ENCODE data around the gene SNX30.

The SNX30 gene

DNA sequence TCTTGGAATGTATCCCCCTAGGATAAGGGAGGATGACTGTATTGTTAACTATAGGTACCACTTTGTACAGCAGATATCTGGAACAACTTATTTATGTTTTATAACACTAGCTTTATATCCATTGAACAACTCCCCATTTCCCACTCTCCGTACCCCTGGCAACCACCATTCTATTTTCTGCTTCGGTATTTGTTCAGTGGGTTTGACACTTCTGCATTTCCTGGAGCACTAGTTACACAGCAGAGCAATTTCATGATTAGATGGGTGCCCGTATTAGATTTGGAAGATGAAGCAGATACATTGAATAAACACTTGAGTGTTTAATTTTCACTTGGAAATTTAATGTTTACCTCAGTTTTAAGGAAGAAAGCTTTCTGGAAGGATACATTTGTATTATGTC is 72.7 kb downstream of the SNX30 start:
- DNase-seq (ENCODE audit: low read depth): no peak

DNA sequence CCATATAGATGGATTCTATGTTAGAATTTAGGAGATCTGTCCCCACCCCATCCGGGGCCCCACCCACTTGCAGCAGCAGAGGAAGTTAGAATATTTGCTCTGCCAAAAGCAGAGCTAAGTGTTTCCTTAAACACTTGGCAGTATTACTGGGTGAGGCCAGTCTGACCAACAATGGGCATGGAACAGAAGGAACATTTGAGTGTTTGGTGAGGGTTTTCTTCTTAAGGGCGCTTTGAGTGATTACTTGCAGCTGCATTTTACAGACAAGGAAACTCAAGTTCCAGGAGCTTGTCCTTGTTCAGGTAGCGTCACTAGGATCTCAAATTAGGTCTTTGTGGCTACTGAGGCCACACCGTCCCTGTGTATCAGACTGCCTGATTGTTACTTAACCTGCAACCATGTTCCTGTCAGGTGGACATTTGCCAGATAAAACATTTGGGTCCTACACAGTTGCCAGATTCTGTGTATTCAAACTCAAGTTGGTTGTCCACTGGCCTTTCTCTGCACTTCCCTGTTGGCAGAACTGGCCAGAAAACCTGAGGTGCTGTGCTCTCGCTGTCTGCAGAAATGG is 80.8 kb downstream of the SNX30 start:
- no peak for DNase-seq (ENCODE audit: low read depth)

DNA sequence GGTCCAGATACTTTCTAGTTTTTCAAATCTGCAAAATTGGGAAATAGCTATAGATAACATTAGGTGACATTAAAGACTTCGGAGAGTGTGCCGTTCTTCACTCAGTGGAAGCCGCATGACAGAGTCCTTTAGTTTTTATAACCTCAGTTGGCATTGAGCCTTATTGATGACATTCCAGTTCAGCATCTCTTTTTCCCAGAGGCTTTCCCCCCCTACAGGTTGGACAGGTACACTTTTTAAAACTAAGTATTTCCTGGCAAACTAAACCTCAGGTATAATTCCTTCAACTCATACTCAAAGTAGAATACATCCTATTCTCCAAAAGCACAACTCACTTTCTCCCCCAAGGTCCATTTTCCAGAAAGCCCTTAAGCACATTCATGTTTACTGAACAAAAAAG is 81.4 kb downstream of the SNX30 start:
- DNase-seq (ENCODE audit: low read depth): no peak

DNA sequence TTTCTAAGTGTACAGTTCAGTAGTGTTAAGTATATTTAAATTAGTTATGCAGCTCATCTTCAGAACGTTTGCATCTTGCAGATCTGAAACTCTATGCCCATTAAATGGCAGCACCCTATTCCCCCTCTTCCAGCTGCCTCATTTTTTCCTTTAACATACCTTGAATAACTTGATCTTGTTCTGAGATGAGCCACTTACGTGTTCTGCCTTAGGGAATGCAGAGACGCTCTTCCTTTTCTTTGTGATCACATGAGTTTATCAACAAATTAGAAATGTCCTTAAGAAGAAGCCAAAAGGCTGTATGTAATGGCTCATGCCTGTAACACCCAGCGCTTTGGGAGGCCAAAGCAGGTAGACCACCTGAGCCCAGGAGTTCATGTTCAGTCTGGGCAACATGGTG is 82.5 kb downstream of the SNX30 start:
- DNase-seq (ENCODE audit: low read depth): no peak

DNA sequence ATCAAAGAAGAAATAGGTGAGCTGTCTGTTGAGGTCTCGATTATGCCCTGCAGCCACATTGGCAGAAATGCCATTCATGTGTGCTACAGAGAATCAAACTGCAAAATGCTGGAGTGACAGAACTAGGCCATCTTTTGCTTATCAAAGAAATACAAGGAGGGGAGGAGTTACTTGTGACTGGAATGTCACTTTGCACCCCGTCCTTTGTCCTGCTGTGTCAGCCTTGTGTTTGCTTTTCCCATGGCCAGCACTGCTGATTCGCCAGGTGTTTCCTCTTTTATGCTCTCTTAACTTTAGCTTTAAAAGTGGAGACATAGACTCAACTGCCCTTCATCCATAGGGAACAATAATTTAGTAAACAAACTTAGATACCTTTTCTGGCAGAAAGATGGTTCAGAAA is 85.8 kb downstream of the SNX30 start:
- DNase-seq (ENCODE audit: low read depth): no peak

DNA sequence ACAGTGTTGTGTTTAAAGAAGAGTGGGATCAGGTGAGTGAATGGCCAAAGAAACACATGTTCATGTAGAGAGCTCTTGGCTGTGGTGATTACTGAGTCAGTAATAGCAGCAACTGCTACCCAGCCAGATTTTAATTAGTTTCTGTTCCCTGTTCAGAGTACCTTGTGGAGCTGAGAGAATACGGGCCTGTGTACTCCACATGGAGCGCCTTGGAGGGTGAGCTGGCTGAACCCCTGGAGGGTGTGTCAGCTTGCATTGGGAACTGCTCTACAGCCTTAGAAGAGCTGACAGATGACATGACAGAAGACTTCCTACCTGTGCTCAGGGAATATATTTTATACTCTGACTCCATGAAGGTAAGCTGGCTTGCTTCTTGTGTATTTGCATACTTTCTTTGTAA is 87.8 kb downstream of the SNX30 start:
- no peak for DNase-seq (ENCODE audit: low read depth)

DNA sequence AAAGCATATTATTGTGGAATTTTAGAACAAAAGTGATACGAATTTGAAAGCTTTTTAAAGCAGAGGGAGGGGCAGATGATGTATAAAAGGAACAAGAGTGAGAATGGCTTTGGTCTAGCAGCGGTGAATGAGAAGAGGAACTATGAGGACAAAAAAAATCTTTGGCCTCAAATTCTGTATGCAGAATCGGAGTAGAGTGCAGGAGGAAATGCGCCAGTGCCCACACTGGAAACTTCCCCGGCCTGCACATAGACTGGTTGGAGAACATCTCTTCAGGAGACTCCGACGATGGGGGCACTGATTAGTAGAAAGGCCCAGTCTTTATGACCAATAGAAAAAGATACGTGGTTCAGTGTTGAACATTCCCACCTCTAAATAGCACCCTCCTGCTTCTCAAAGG is 88.8 kb downstream of the SNX30 start:
- DNase-seq (ENCODE audit: low read depth): no peak

DNA sequence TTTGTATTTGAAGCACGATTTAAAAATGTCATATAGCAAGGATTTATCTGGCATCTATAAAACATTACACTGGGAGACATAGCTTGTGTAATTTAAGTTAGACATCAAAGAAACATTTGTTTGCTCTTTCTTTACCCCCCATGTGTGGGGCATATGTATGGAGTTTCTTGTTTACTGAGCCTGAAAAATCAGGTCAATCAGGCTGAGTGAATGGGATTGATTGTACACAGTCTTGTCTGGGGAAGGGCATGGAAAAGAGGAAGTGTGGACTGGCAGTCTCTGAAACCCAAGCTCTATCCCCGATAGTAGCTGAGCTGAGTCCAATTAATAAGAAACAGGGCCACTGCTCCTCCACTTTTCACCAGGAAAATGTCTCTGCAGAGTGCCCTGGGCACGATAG is 90.7 kb downstream of the SNX30 start:
- DNase-seq (ENCODE audit: low read depth): no peak

DNA sequence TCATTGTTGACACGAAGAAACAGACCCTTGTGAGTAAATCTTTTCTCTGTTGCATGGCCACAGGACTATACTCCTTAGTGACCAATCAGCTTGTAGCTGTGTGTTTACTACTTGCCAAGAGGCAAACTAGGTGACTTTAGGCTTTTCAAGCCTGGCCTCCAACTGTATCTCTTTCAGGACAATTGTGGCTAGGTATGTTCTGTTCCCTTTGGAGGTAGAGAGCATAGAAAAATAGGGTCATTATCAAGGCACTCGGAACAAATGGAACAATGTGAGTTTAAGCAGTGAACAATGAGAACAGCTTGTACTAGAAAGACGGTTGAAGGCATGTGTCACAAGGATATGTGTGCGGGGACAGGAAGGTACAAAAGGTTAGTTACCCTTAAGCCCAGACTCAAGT is 92.0 kb downstream of the SNX30 start:
- DNase-seq (ENCODE audit: low read depth): no peak

DNA sequence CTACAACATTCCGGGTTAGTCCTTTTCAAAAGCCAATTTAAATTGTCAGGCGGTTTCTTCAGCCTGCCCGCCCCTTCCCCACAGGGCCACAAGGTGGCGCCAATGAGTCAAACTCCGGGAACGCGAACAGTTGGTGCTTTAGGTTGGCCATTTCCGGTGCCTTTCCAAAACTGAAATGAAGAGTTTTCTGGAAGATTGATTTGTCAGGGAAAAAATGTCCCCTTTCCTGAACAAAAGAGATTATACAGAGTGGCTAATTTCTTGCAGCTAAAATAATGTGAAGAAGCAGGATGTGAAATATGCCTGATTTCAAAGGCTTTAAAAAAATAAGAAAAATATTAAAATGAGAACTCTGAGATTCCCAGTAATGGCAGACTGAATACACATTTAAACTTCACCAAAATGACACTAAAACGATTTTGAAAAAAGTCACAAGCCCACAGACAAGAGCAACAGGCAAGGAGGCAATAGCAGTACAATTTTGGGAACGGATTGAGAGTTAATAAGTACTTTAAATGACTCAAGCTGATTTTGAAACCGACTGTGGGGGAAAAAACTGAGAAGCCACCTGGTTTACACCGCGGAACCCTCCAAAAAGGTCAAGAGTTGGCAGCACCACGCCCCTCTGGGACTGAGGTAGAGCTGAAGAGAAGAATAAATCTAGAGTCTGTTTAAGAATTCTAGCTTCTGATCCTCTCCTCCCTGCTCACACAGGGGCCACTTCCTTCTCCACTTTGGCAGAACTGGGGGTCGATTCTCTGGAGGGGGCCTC is 94.4 kb downstream of the SNX30 start:
- peak; percentile 62 for DNase-seq (ENCODE audit: low read depth)

DNA sequence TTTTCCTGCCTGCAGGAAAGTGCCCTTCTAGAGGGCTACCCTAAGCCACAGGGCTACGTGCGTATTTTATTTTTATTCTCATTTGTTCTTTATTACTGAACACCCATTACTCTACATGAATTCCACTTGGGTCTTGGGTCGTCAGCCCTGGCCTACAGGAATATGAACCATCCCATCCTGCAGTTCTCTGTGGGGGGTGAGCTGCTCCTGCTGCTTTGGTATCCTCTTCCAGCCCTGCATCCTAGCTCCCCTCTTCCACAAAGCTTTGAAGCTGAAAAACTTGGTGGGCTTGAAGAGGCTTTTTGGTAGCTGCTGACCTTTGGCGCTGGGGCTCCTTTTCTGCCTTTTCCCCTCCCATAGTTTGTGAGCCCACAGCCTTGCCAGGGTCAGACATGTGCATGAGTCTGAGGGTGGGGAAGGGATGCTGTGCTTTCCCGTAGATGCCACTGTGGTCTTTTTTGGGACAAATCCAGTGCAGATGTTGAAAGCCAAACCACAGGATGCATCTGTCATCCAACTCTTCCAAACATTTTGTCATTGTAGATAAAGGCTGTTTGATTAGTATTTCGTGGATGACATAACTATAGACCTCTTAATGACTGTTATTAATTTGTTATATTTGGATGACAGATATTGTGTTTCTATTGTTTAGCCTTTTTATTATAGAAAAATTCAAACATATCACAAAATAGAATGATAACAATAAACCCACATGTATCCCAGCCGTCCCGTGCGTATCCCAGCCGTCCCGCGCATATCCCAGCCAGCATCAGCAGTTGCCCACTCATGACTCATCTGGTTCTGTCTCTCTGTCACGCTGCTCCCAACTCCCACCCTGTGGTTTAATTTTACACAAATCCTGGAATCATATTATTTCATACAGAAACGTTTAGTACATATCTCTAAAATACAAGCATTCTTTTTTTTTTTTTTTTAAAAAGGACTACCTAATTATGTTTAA is 96.2 kb downstream of the SNX30 start:
- DNase-seq (ENCODE audit: low read depth): no peak

DNA sequence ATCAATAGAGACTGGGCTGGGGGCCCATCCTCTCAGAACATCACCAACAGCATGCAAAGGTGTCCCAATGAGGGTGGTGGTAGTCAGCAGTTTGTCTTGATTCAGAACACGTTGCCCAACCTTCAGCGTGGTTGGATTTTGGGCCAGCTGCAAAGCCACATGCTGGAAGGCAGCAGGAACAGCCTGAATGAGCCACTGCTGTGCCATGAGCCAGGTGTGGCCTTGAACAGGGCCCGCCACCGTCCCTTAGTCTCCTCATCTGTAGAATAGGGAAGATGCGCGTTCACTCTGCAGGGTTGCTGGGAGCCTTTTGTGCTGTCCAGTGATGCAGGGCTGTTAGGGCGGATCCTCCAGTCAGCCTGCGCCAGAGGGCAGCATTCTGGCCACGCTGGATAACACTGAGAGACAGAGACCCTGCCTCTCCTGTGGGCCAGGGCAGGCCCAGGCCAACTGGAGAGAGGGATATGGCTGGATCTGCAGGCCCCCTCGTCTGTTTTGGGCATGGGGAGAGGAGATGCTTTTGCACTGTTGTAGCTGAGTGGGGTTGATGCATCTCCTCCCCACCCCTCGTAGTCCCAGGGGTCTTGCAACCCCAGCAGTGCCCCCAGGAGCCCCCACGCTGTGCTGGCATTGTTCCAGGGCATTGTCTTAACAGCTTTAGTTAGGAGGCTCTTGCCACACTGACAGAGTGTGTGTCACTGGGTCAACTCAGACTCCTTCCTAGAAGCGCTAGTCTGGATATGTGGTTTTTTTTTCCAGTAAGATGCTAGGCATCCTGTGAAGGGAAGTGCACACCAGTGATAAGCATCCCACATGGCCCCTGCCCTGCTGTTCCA is 98.0 kb downstream of the SNX30 start:
- no peak for DNase-seq (ENCODE audit: low read depth)

DNA sequence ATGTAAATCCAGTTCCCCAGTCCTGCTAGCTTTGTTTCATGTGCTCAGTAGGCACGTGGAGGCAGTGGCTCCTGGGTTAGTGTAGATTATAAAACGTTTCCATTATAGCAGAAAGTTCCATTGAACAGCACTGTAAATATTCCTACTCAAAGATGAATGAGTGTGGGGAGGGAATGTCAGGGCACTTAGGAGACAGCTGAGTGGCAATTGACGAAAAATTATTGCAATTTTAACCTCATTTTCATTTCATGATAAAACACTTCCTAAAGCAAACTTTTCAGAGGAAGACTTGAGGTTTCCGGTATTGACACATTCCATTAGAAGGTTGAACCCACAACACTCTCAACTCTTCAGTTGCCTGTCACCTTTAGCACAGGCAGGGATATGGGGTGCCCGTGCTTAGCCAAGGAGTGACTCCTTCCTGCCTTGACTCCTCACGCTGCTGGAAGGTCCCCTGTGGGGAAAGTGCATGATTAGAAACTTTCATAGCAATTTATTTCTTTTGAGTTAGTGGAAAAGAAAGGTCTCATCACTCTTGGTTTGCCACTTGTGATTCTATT is 98.9 kb downstream of the SNX30 start:
- DNase-seq (ENCODE audit: low read depth): no peak

DNA sequence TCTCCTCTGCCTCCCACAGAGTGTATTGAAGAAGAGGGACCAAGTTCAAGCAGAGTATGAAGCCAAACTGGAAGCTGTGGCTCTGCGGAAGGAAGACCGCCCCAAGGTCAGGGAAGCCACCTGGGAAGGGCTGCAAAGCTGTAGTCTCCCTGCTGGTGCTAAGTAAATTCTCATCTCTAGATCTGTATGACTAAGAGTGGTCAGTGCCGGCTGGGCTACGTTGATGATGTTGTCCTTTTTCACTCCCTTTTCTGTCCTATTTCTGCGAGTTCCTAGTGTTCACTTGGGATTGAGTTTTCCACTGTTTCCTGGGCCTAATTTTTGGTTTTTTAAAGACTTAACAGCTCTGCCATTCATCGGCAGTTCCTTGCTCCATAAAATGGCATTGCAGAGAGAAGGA is 100.3 kb downstream of the SNX30 start:
- DNase-seq (ENCODE audit: low read depth): no peak

DNA sequence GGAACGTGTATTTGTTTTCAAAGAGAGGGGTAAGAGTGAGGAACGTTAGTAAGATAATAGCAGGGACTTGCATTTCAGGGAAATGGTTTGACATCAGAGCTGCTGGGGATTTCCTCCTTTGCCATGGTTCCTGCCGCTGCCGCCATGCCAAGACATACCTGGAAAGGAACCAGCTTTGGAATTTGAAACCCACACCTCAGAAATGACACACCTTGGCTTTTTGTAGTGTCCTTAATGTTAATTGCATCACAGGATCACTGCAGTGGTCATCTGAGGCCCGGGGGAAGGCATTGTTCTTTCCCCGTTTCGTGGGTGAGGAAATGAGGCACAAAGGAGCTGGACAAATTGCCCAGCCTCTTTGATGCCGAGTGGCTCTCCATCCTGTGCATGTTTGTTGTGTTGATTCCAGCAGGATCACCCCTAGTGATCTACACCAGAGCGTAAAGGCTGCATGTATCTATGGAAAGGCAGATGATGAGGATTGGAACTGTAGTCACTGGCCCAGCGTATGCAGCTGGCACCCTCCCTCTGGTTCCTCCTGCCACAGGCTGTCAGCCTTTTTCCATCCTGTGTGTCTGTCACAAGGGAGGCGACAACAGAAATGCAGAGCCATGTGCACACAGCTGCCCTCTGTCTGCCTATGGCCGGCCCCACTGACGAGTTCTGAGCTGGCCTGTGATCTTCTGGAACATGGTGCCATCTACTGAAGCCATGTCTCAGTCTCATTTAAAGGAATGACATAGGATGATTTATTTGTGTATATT is 102.4 kb downstream of the SNX30 start:
- no peak for DNase-seq (ENCODE audit: low read depth)

DNA sequence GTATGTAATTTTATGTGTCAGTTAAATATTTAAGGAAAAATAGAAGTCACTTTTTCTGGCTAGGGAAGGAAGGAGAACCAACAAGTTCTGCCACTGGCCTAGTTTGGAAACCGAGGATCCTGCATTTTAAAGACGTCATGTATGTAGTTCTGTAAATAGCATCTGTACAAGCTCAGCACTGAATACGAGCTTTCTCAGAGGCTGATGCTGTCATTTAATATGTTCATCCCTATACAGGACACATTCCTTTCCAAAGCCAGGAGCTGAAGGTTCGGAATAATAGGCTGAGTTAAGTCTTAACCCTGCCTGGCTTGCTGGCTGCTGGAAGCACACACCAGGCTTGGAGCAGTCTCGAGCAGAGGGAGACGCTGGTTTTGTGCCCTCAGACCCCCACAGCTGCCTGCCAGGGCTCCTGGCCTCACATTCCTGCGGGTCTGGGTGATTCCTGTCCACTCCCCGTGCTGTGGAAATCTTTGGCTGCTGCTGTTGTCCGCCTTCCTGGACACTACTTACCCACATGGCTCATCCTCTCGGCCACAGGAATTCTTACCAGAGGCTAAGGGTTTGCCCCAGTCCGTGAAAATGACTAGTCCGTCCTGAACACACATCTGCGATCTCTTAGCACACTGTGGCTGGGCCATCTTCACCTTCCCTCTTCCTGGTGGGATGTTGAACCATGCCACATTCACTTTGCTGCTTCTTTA is 103.5 kb downstream of the SNX30 start:
- no peak for DNase-seq (ENCODE audit: low read depth)

DNA sequence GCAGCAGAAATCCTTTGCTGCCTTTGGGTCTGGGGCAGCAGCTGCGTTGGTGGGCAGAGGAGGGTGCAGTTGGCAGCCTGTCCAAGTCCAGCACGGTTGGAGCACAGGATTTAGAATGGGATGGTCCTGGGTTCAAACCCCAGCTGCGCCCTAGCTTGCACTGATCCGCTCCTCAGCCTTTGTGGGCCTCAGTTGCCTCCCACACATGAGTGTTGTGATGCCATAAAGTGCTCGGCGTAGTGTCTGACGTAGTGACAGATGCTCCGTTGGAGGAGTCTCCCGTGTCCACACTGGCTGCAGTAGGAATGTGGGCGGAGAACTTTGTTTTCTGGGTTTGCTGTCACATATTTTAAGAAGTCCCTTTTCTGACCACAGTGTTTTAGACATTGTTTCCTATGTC is 104.1 kb downstream of the SNX30 start:
- no peak for DNase-seq (ENCODE audit: low read depth)

DNA sequence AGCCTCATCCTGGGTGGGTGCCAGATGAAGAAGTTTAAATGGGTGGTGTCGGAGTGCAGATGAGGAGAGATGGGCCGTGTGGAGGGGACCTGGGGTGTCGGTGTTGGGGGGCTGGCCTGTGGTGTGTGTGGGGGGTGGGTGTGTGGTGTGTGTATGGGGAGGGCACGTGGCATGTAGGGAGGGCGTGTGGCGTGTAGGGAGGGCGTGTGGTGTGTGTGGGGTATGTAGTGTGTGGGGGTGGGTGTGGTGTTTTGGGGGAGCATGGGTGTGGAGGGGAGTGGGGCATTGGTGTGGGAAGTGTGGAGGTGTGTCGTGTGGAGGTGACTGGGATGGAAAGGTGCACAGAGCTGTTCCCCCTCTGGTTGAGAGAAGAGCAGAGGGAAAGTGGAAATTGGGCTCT is 105.6 kb downstream of the SNX30 start:
- DNase-seq (ENCODE audit: low read depth): no peak

DNA sequence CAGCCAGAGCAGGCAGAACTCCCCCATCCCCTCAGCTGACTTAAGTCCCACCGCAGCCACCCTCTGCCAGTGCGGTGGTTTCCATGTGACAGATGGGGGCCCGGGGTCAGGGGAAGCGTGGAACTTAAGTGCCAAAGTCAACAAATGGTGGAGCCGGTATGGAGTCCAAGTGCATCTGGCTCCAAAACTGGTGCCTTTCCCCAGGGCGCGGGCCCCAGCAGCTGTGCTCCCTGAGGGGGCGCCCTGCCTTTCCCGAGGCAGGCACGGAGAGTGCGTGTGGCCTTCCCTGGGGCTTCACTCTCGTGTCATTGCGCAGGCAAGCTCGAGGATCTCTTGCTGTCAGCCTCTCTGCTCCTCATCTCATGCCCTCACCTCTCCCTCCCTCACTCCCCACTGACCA is 106.3 kb downstream of the SNX30 start:
- no peak for DNase-seq (ENCODE audit: low read depth)

DNA sequence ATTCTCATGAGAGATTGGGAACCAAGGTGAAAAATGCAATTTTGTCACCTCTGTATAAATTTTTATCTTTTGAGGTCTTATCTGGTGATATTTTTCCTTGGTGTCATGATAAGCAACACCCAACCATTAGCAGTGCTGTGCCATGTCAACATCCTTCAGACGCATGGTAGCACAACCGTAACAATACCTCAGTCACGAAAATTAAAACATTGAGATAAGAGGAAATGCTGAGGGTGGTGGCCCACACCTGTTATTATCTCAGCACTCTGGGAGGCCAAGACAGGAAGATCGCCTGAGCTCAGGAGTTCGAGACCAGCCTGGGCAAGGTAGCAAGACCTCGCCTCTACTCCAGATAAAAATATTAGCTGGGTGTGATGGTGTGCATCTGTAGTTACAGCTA is 107.4 kb downstream of the SNX30 start:
- no peak for DNase-seq (ENCODE audit: low read depth)

All from activated T-helper 9 cell treated with anti-CD3 and anti-CD28 coated beads, Interleukin-2, amount 50 U/mL, for 16 hours (primary cell).